IPS-18c (cell line): Measurements from ENCODE around the gene PLAC1.

Experiments
- H3K4me3 ChIP-seq: 2 replicates; pipeline ENCODE4 v1.7.0; 2013; ENCODE audit warnings: low read depth, mild to moderate bottlenecking, low read length, moderate library complexity; ENCODE audit not compliant: insufficient read depth
- H3K9me3 ChIP-seq: one replicate; pipeline ENCODE4 v1.6.1; 2013; ENCODE audit warnings: mild to moderate bottlenecking, low read length, moderate library complexity; ENCODE audit not compliant: control insufficient read depth, insufficient read depth

PLAC1 gene

GRCh38 chrX:134645936-134646543 is 12.2 kb downstream of the PLAC1 start:
- H3K4me3 ChIP-seq = no peak overlapping the region
- peaks cover 8% of the 10 kb centered on the region for H3K9me3 ChIP-seq

- no peak overlapping the region for H3K4me3 ChIP-seq
- H3K9me3 ChIP-seq = peaks cover 7% of the 10 kb centered on the region
These were observed 15.9 kb downstream of the PLAC1 start for GRCh38 chrX:134642386-134642785.

GRCh38 chrX:134641346-134641745 is 16.9 kb downstream of the PLAC1 start:
- Histone ChIP-seq H3K4me3 (no peak overlapping the region), H3K9me3 (peaks cover 7% of the 10 kb centered on the region)

- H3K4me3 ChIP-seq = no peak overlapping the region
These were observed 17.4 kb downstream of the PLAC1 start for GRCh38 chrX:134640914-134641313.

GRCh38 chrX:134636851-134637250 is 21.4 kb downstream of the PLAC1 start:
- no peak overlapping the region for H3K4me3 ChIP-seq
- H3K9me3 ChIP-seq = peaks cover 7% of the 10 kb centered on the region

More at GRCh38 chrX:134640914-134641313, 17.4 kb downstream of the PLAC1 start:
- peaks cover 5% of the 10 kb centered on the region for H3K9me3 ChIP-seq

DNA sequence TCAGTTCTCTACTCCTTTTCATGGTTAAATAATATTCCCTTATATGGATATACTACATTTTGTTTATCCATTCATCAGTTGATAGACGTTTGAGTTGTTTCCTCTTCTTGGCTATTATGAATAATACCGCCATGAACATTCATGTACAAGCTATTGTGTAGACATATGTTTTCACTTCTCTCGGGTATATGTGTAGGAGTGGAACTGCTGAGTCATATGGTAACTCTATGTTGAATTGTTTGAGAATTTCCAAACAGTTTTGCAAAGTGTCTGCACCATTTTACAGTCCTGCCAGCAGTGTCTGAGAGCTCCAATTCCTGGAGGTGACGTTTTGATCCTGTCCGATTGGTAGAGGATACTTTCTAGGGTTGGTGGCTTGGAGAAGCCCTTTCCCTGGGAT is 23.6 kb downstream of the PLAC1 start:
- Histone ChIP-seq H3K4me3 (no peak overlapping the region), H3K9me3 (peaks cover 2% of the 10 kb centered on the region)

DNA sequence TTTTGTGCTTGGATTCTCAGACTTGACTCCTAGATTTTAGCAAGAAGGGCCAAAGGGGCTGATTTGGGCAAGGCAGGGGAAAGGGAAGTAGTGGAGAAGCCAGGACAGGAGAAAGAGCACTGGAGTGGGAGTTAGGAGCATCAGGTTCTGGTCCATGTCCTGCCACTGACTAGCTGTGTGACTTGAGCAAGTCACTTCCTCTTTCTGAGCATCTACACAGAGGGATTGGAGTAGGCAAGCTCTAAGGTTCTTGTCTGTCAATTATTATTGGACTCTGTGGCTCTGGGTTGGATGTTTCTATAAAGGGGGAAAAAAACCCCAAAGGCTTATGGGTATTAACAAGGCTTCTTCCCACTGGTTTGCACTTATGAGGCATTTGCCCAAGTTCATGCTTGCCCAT is 24.4 kb downstream of the PLAC1 start:
- Histone ChIP-seq H3K4me3 (no peak overlapping the region; the same call in 1 of the 2 replicates), H3K9me3 (peaks cover 2% of the 10 kb centered on the region)

DNA sequence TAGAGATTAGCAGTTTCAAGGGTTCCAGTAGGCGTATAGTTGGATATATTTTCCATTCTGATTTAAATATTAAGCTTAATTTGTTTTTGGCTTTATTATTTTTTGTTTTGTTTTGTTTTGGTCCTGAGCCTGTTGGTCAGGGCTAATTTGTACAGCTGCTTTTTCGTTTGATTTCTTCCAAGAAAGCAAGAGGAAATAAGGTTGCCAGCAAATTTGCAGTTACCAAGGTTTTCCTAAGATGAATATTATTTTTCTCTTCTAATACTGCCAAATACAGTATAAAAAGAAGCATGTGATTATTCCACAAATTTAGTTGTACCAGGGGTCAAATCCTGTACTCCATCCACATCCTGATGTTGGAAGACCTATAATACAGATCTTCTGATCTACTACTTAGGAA is 24.9 kb downstream of the PLAC1 start:
- no peak overlapping the region for H3K4me3 ChIP-seq
- peaks cover 2% of the 10 kb centered on the region for H3K9me3 ChIP-seq

- H3K4me3 ChIP-seq = no peak overlapping the region
These were observed 25.9 kb downstream of the PLAC1 start for GRCh38 chrX:134632355-134632754.

GRCh38 chrX:134631426-134632346 is 26.6 kb downstream of the PLAC1 start:
- H3K4me3 ChIP-seq = no peak overlapping the region
- H3K9me3 ChIP-seq = peaks cover 2% of the 10 kb centered on the region

More at GRCh38 chrX:134632355-134632754, 25.9 kb downstream of the PLAC1 start:
- H3K9me3 ChIP-seq = peaks cover 2% of the 10 kb centered on the region

- Histone ChIP-seq H3K4me3 (no peak overlapping the region), H3K9me3 (peaks cover under 1% of the 10 kb centered on the region)
These were observed 29.6 kb downstream of the PLAC1 start for GRCh38 chrX:134628663-134629062.

DNA sequence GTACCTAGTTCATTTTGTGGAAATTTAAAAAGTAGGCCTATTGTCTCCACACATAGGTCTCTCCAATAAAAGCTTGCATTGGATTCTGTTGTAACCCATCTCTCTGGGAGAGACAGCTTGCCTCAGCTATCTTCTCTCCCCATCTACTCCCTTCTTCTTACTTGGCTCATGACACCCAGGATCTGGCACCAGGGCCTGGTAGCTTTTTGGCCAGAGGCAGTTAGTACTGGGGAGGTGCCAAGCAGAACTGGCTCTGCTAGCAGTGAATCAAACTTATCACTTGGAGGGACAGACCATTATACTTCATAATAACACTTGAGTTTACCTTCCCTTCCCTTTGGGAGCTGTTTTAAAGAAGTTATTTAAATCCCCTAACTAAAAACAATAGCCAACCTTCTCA is 31.8 kb downstream of the PLAC1 start:
- H3K4me3 ChIP-seq = no peak overlapping the region
- H3K9me3 ChIP-seq = peaks cover 6% of the 10 kb centered on the region

DNA sequence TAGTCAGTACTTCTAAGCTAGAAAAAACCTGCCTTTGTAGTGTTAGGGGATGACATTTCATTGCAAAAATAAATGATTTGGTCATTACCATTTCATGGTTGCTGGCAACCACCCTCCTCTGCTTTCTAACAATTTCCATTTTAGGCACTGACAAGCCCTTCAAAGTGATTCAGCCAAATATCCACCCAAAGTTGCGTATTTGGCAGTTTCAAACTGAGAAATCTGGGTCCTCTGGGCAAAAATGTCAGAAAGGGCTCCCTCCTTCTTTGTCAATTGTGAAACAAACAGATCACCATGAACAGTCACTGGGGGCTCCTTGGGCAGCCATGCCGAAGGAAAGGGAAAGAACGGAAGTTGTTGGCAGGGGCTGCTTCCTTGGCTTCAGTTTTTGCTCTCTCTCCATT is 33.0 kb downstream of the PLAC1 start:
- Histone ChIP-seq H3K4me3 (no peak overlapping the region), H3K9me3 (peaks cover 7% of the 10 kb centered on the region)

GRCh38 chrX:134624046-134624430 is 34.2 kb downstream of the PLAC1 start:
- H3K9me3 ChIP-seq = peaks cover 10% of the 10 kb centered on the region
- no peak overlapping the region for H3K4me3 ChIP-seq

DNA sequence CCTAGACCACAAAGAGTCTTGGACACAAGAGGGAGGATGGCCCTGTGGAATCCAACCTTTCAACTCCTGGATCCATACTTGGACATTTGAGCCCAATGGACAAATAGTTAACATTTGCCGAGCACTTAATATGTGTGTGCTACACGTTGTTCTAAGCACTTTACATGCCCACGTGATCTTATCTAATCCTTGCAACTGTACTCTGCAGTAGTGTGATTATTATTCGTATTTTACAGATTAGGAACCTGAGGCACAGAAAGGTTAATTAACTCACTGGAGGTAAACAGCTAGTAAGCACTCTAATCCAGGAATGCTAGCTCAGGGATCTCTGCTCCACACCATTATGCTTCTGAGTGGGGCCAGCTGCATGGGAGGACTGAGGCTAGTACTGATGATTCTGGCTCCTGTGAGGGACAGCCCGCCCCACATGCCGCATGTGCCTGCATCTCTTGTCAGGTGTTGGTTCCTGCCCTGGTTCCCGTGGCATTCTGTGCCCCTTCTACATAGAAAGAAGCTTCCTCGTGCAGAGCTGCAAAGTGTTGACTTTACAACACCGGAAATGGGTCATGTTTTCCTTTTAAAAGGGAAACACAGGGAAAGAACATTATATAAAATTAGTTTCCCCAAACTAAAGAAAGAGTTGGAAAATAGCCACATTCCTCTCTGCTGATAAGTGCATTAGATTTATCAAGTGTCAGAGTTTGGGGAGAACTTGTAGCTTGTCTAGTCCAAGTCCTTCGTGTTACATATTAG is 34.8 kb downstream of the PLAC1 start:
- Histone ChIP-seq H3K9me3 (peaks cover 10% of the 10 kb centered on the region), H3K4me3 (no peak overlapping the region)

- no peak overlapping the region for H3K4me3 ChIP-seq
- peaks cover 10% of the 10 kb centered on the region for H3K9me3 ChIP-seq
These were observed 35.5 kb downstream of the PLAC1 start for GRCh38 chrX:134622813-134623185.

DNA sequence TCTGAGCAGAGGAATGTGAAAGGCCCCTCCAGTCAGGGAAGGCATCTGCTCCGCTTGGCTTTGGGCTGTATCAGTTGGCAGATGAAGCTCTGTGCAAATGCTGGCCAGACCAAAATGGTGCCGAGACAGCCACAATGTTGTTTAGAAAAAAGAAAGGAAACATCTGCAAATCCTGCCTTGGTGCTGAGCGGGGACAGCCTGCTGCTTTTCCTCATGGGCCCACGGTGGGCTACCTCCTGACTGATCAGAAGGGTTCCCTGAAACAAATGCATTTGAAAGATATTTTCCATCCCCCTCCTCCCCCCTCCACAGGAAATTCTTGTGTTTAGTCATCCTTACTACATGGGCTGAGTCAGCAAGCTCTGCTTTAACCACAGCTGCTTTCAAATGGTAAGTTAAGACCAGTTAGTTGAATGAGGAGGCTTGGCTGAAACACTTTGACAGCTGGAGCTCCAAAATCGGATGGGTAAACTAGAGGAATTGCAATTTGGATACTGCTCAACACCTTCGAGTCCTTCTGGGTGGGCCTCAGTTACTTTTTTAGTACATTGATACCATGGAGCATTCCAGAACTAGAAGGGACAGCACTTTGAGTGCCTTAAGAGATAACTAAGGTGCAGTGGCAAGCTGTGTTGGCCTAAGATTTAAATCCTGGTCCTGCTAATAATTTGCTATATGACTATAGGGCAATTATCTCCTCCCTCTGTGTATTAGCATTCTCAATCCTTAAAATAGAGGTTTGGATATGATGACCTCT is 36.0 kb downstream of the PLAC1 start:
- H3K4me3 ChIP-seq = no peak overlapping the region
- peaks cover 10% of the 10 kb centered on the region for H3K9me3 ChIP-seq
